Measurements from ENCODE around the gene NIBAN1.
"Not testable (repeated sequence)": the region's sequence is repeated elsewhere in the genome, so short reads cannot be mapped to it uniquely, and the experiment has no call there.

Gene NIBAN1

GRCh38 chr1:184973272-184974055, 844 bp downstream of the NIBAN1 start:
- DNase-seq, result peak; percentile 71

- DNase-seq, result no peak
These were observed 1.8 kb downstream of the NIBAN1 start for GRCh38 chr1:184972315-184973055.

DNA sequence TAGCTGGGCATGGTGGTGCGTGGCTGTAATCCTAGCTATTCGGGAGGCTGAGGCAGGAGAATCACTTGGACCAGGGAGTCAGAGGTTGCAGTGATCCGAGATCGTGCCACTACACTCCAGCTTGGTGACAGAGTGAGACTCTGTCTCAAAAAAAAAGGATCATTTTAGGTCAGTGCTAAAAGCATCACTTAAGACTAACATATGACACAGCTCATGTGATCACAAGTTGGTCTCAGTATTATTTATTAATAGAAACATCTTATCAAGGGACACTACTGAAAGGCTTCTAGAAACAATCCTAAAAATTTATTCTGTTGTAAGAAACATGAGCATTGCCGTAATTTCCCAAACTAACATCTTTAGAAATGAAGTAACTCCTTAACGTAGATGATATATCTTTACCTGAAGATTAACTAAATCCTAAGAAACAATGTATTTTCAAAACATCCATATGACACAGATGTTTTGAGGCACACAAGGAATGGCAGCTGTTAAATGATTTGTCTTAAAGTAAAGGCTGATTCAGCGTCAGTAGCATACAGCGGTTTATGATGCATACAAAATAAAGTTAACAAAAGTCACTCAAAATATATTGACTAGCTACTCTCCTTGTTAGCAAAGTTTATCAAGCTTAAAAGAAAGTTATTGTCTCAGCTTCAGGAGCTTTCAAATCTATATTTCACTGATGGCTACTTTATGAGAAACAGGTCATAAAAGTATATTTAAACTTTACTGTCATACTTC, 2.6 kb downstream of the NIBAN1 start:
- no peak for DNase-seq

- peak; percentile 33 for DNase-seq
These were observed 3.6 kb downstream of the NIBAN1 start for GRCh38 chr1:184970691-184971161.

- DNase-seq, result no peak
These were observed 7.3 kb downstream of the NIBAN1 start for GRCh38 chr1:184966989-184967388.

DNA sequence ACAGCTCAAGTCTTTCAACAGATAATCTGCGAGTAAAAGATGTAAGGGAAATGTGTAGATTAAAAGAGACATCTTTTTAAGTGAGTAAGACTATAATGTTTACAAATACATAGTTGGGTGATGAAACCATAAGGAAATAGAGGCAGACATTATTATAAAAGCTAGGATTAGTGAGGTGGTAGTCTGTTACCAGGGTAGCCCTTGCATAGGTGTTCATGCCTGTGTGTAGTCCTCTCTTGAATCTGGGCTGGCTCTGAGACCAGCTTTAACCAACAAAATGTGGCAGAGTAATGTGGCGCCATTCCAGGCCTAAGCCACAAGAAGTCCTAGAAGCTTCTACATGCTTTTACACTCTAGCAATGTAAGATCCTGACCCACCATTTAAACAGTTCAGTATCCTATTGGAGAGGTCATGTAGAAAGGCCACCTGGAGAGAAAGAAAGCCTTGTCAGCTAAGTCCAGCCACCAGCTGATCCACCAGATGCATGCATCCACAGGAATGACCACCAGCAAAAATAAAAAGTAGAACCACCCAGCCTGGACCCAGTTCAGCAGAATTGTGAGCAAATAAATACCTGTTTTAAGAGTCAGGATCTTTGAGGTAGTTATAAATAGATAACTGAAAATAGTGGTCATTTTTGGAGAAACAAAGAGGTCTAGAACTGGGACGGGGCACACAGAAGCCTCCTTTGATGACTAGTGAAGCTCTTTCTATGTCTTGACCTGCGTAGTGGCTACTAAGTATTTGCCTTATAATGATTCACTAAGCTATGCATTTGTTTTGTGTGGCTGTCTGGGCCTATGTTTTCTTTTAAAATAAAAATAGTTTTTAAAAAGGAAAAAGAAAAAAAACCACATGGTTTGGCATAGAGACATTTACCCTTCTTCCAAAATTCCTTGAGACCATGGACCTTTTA, 8.1 kb downstream of the NIBAN1 start:
- DNase-seq, result no peak

- DNase-seq, result no peak
These were observed 8.9 kb downstream of the NIBAN1 start for GRCh38 chr1:184965439-184965838.

GRCh38 chr1:184959626-184960025, 14.7 kb downstream of the NIBAN1 start:
- no peak for DNase-seq

GRCh38 chr1:184958554-184959353, 15.6 kb downstream of the NIBAN1 start:
- DNase-seq, result no peak

DNA sequence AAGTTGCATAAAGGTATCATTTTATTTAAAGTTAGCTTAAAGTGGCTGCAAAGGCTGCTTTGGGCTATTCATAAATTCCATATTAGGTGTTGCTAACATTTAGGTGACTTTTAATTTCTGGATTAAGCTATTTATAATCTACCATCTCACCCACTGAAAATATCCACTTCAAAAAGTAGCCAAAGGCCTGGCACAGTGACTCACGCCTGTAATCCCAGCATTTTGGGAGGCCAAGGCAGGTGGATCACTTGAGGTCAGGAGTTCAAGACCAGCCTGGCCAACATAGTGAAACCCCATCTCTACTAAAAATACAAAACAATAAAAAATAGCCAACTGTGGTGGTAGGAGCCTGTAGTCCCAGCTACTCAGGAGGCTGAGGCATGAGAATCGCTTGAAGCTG, 16.4 kb downstream of the NIBAN1 start:
- DNase-seq, result not testable (repeated sequence)

DNA sequence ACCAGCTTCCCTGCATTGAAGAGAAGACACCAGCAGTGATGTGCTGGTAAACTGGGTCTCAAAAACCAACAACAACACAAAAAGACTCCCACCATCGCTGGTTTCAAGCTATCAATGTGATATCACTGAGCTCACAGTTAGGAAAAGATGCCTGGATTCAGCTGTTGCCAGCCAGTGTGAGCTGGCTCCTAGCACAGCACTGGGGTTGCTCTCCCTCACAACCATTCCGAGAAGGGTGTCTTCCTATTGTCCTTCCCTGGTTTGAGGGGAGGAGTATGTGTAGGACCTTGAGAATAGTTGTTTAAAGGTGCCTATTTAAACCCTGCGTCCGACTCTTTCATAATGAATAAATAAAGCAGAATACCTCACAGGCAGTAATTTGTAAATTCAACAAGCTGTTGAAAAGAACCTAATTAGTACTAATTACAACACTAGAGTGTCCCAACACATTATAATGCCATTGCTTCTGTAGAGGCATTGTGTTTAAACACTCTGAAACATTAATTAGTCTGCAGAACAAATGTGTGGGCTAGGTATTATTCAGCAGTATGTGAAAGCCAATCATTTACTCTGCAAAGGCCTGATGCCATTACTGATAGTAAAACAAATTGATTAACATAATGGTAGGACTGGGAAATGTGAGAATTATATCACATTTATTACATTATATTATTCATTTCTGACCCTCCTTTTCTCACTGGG, 17.2 kb downstream of the NIBAN1 start:
- no peak for DNase-seq

- DNase-seq, result peak; percentile 6
These were observed 19.9 kb downstream of the NIBAN1 start for GRCh38 chr1:184954232-184954995.

DNA sequence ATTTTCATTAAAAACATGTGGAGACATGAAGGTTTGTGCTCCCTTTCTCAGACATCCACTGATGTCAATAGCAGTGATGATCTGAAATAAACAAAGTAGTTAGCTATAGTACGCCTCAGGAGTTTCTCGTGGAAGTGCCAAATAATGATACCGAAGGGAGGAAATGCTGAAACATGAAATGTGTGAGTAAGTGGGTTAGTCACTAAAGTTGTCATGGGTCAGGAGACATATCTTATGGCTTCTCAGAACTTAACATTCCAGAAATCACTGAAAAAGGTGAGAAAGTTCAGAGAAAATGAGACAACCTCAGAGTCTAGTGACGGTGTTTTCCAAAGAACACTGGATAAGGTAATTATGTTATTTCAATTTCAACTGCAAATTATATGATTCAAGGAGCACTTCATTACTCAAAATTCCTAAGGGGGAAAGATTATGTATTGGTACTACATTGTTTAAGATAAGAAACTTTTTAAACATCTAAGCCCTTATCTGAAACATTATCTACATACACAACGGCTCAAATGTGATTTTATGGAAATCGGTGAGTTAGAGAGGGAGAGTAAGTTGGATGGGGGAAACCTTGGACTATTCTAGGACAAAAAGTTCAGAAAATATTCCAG, 20.6 kb downstream of the NIBAN1 start:
- no peak for DNase-seq

- no peak for DNase-seq
These were observed 21.9 kb downstream of the NIBAN1 start for GRCh38 chr1:184952428-184952827.

DNA sequence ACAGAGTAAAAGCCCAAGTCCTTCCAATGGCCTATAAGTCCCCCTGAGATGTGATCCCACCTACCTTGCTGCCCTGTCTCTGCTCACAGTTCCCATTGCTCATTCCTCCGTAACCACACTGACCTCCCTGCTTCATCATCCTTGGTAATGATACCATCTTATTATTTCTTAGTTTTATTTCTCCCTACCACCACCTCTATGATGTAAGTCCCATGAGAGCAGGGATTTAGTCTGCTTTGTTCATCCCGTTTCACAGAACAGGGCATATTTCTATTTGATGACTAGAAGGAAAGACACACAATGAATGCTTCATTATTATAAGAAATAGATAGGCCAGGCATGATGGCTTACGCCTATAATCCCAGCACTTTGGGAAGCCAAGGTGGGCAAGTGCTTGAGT, 22.5 kb downstream of the NIBAN1 start:
- no peak for DNase-seq

DNA sequence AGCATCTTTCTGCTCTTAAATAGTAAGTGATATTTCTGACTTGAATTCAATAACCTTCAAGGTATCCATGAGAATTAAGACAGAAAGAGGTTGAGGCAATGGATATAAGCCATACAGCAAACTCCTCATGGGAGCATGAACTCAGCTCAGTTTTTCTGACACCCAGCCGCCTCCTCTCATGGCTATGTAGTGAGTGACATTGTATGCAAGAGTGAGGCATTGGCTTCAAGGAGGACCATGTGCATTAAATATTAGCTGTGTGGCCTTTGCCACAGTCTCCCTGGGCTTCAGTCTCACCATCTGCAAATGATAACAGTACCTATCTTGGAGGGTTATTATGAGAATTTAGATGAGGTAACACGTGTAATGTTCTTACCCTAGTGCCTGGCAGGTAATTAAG, 23.4 kb downstream of the NIBAN1 start:
- no peak for DNase-seq

- no peak for DNase-seq
These were observed 24.1 kb downstream of the NIBAN1 start for GRCh38 chr1:184950227-184950626.

- no peak for DNase-seq
These were observed 26.6 kb downstream of the NIBAN1 start for GRCh38 chr1:184947497-184948256.
